HG02610 (cell line): ENCODE results near the gene ANXA9.

Source experiments
- ATAC-seq: cut with Tn5 transposase; IDR thresholded peaks from one replicate; pipeline ENCODE4 v1.9.1; 2021; ENCODE audit warnings: mild to moderate bottlenecking, moderate library complexity; ENCODE audit not compliant: unreplicated experiment

Gene ANXA9

GRCh38 chr1:150974580-150975478 is 7.3 kb upstream of the ANXA9 start, which contains the start of gene CERS2:
Gene CERS2 (minus strand): TSS chr1:150974835. CDS start chr1:150969090, 5,745 bp downstream.
- peak; percentile 48 for ATAC-seq

- no peak for ATAC-seq
These were observed 5.7 kb upstream of the ANXA9 start for GRCh38 chr1:150976401-150976821.

GRCh38 chr1:150976879-150977694 is 5.0 kb upstream of the ANXA9 start:
- ATAC-seq = no peak

GRCh38 chr1:150979092-150980056 is 2.7 kb upstream of the ANXA9 start:
- ATAC-seq = peak; percentile 42

- ATAC-seq = no peak
These were observed 801 bp upstream of the ANXA9 start for GRCh38 chr1:150981177-150981804.

GRCh38 chr1:150985179-150985825 is 3.2 kb downstream of the ANXA9 start:
- ATAC-seq = no peak

GRCh38 chr1:150987924-150988323 is 5.8 kb downstream of the ANXA9 start:
- no peak for ATAC-seq

- no peak for ATAC-seq
These were observed 10.5 kb downstream of the ANXA9 start for GRCh38 chr1:150992626-150993025.

GRCh38 chr1:150994248-150994647 is 12.2 kb downstream of the ANXA9 start:
- no peak for ATAC-seq

- no peak for ATAC-seq
These were observed 13.4 kb downstream of the ANXA9 start for GRCh38 chr1:150995460-150995859.

GRCh38 chr1:150995896-150996295 is 13.8 kb downstream of the ANXA9 start:
- ATAC-seq = no peak

GRCh38 chr1:150997126-150997872 is 15.2 kb downstream of the ANXA9 start:
- ATAC-seq = no peak

- no peak for ATAC-seq
These were observed 15.9 kb downstream of the ANXA9 start for GRCh38 chr1:150997949-150998348.

- ATAC-seq = no peak
These were observed 17.1 kb downstream of the ANXA9 start for GRCh38 chr1:150999051-150999674.

- ATAC-seq = no peak
These were observed 17.8 kb downstream of the ANXA9 start for GRCh38 chr1:150999926-151000325.

GRCh38 chr1:151000408-151000807 is 18.3 kb downstream of the ANXA9 start:
- ATAC-seq = no peak

GRCh38 chr1:151001602-151002001 is 19.5 kb downstream of the ANXA9 start:
- no peak for ATAC-seq

GRCh38 chr1:151002051-151002450 is 20.0 kb downstream of the ANXA9 start:
- no peak for ATAC-seq
